WTC11 (cell line): ENCODE data around the gene SHC3.

ENCODE experiments used
- ATF2 ChIP-seq: sonication (generic); formaldehyde crosslinking; IDR thresholded peaks from 2 replicates; pipeline ENCODE4 v1.8.1; 2022; ENCODE audit warnings: low read depth, missing genetic modification reagents, borderline replicate concordance
- ATF3 ChIP-seq: sonication (generic); formaldehyde crosslinking; conservative IDR thresholded peaks from 2 replicates; pipeline ENCODE4 v1.8.1; 2022; ENCODE audit warnings: mild to moderate bottlenecking, missing genetic modification reagents
- CBFB ChIP-seq: sonication (generic); formaldehyde crosslinking; IDR thresholded peaks from 2 replicates; pipeline ENCODE4 v1.8.1; 2022; ENCODE audit warnings: mild to moderate bottlenecking, low read depth, missing genetic modification reagents
- E2F1 ChIP-seq: sonication (generic); formaldehyde crosslinking; IDR thresholded peaks from 2 replicates; pipeline ENCODE4 v1.8.0; 2022; ENCODE audit warnings: mild to moderate bottlenecking, missing genetic modification reagents
- FOXP4 ChIP-seq: sonication (generic); formaldehyde crosslinking; IDR thresholded peaks from 2 replicates; pipeline ENCODE4 v1.8.0; 2022; ENCODE audit warnings: mild to moderate bottlenecking, missing genetic modification reagents
- NR2C2 ChIP-seq: sonication (generic); formaldehyde crosslinking; IDR thresholded peaks from 2 replicates; pipeline ENCODE4 v1.8.0; 2022; ENCODE audit warnings: mild to moderate bottlenecking, missing genetic modification reagents
- SP1 ChIP-seq: sonication (generic); formaldehyde crosslinking; conservative IDR thresholded peaks from 2 replicates; pipeline ENCODE4 v1.8.1; 2022; ENCODE audit warnings: missing genetic modification reagents
- USF2 ChIP-seq: sonication (generic); formaldehyde crosslinking; IDR thresholded peaks from 2 replicates; pipeline ENCODE4 v1.8.1; 2023; ENCODE audit warnings: mild to moderate bottlenecking, missing genetic modification reagents, moderate library complexity
- TF ChIP-seq, protein P1 (sequence below): fragments of 200-600 bp; IDR thresholded peaks from 2 replicates; pipeline ENCODE4 v1.8.0; 2022; ENCODE audit warnings: antibody characterized with exemption

DNA sequence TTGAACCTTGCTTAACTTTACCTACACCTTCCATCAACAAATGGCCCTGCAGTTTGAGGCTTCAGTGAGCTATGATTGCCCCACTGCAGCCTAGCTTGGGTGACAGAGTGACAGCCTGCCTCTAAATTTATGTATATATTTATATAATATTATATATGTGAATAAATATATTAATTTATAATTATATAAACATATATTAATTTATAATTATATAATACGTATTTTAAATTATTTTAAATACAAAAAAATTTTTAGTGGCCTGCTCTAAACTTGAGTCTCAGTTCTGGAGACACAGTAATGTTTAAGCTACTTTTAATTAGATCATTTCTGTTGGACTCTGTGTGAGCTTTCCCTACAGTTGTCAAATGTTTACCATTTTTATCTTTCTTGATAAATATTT, 9.3 kb upstream of the SHC3 start:
- TF ChIP-seq, protein P1, sequence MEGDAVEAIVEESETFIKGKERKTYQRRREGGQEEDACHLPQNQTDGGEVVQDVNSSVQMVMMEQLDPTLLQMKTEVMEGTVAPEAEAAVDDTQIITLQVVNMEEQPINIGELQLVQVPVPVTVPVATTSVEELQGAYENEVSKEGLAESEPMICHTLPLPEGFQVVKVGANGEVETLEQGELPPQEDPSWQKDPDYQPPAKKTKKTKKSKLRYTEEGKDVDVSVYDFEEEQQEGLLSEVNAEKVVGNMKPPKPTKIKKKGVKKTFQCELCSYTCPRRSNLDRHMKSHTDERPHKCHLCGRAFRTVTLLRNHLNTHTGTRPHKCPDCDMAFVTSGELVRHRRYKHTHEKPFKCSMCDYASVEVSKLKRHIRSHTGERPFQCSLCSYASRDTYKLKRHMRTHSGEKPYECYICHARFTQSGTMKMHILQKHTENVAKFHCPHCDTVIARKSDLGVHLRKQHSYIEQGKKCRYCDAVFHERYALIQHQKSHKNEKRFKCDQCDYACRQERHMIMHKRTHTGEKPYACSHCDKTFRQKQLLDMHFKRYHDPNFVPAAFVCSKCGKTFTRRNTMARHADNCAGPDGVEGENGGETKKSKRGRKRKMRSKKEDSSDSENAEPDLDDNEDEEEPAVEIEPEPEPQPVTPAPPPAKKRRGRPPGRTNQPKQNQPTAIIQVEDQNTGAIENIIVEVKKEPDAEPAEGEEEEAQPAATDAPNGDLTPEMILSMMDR, result no peak
- no peak for TF ChIP-seq ATF2
- no peak for TF ChIP-seq CBFB (CRISPR knock-in tag)
- no peak for TF ChIP-seq SP1 (CRISPR knock-in tag)
- TF ChIP-seq USF2, result no peak
- TF ChIP-seq E2F1 (CRISPR knock-in tag), result no peak
- TF ChIP-seq ATF3 (CRISPR knock-in tag), result no peak
- no peak for TF ChIP-seq NR2C2 (CRISPR knock-in tag)
- no peak for TF ChIP-seq FOXP4 (CRISPR knock-in tag)
